Smooth muscle cell (in vitro differentiated cells): ENCODE measurements around the gene EMC10. TPM values are rescaled to one million over a fixed set of nuclear protein-coding genes. Genes with fewer than 3 reads are reported as not detected.

Experiments used
- polyA plus RNA-seq: library from polyadenylated mRNA; unstranded; fragments of >200 nt; fragmentation: Nextera tagmentation; extraction: Ambion mirVana; gene quantifications from 2 replicates; pipeline ENCODE4 v1.2.1, GENCODE V29; 2016
- total RNA-seq: library from RNA; depleted of rRNA; stranded (reverse); fragments of >200 nt; gene quantifications from 2 replicates; pipeline ENCODE4 v1.2.3, GENCODE V29; 2014

The EMC10 gene
- total and polyA plus RNA-seq, 2 experiments from 2014 or later: 18.0 to 51.7 TPM

Other genes starting within 250 kb of the EMC10 start
- gene KCNC3, start 147.1 kb upstream of the EMC10 start, total RNA-seq: 0.54 and 1.4 TPM in 2 replicates
- gene KCNC3, start 147.1 kb upstream of the EMC10 start, polyA plus RNA-seq: 0.46 and 1.3 TPM in 2 replicates
- gene NAPSA, start 110.9 kb upstream of the EMC10 start, total RNA-seq: 0.27 and 0.72 TPM in 2 replicates
- gene NAPSA, start 110.9 kb upstream of the EMC10 start, polyA plus RNA-seq: 0.65 and 2.1 TPM in 2 replicates
- gene NR1H2, start 100.0 kb upstream of the EMC10 start, total RNA-seq: 39.5 and 48.3 TPM in 2 replicates
- 69.7 and 85.7 TPM in 2 replicates for gene NR1H2, start 100.0 kb upstream of the EMC10 start, polyA plus RNA-seq
- 14.9 and 16.0 TPM in 2 replicates for gene POLD1, start 92.2 kb upstream of the EMC10 start, total RNA-seq
- 37.6 and 41.6 TPM in 2 replicates for gene POLD1, start 92.2 kb upstream of the EMC10 start, polyA plus RNA-seq
- not detected in 2 replicates for gene SPIB, start 57.6 kb upstream of the EMC10 start, total RNA-seq
- 0.17 TPM in 1 of 2 replicates, not detected in the other for gene SPIB, start 57.6 kb upstream of the EMC10 start, polyA plus RNA-seq
- 0.18 TPM in 1 of 2 replicates, not detected in the other for gene MYBPC2, start 43.6 kb upstream of the EMC10 start, total RNA-seq
- gene MYBPC2, start 43.6 kb upstream of the EMC10 start, polyA plus RNA-seq: not detected in 2 replicates
- 1.7 and 4.1 TPM in 2 replicates for gene GARIN5A, start 341 bp downstream of the EMC10 start, total RNA-seq
- 2.1 and 3.7 TPM in 2 replicates for gene GARIN5A, start 341 bp downstream of the EMC10 start, polyA plus RNA-seq
- gene JOSD2, start 34.7 kb downstream of the EMC10 start, total RNA-seq: 17.1 and 32.0 TPM in 2 replicates
- gene JOSD2, start 34.7 kb downstream of the EMC10 start, polyA plus RNA-seq: 77.6 and 85.1 TPM in 2 replicates
- not detected in 2 replicates for gene ASPDH, start 37.4 kb downstream of the EMC10 start, total RNA-seq
- 0.89 TPM in 1 of 2 replicates, not detected in the other for gene ASPDH, start 37.4 kb downstream of the EMC10 start, polyA plus RNA-seq
- gene LRRC4B, start 91.9 kb downstream of the EMC10 start, total RNA-seq: 8.6 and 10.1 TPM in 2 replicates
- 1.7 and 2.2 TPM in 2 replicates for gene LRRC4B, start 91.9 kb downstream of the EMC10 start, polyA plus RNA-seq
- 0.13 and 0.63 TPM in 2 replicates for gene SYT3, start 163.4 kb downstream of the EMC10 start, total RNA-seq
- gene SYT3, start 163.4 kb downstream of the EMC10 start, polyA plus RNA-seq: 0.54 and 1.8 TPM in 2 replicates
- 1.6 and 1.7 TPM in 2 replicates for gene C19orf81, start 172.9 kb downstream of the EMC10 start, total RNA-seq
- 12.8 and 13.5 TPM in 2 replicates for gene C19orf81, start 172.9 kb downstream of the EMC10 start, polyA plus RNA-seq
- gene SHANK1, start 243.3 kb downstream of the EMC10 start, total RNA-seq: 2.1 and 4.1 TPM in 2 replicates
- gene SHANK1, start 243.3 kb downstream of the EMC10 start, polyA plus RNA-seq: 1.0 and 1.8 TPM in 2 replicates
- gene CLEC11A, start 246.9 kb downstream of the EMC10 start, total RNA-seq: 48.3 and 53.4 TPM in 2 replicates
- 138 and 155 TPM in 2 replicates for gene CLEC11A, start 246.9 kb downstream of the EMC10 start, polyA plus RNA-seq